K562 (cell line): ENCODE results near the gene CGGBP1. TPM values are rescaled to one million over a fixed set of nuclear protein-coding genes. Genes with fewer than 3 reads are reported as not detected.
A peak's percentile ranks its signal among the peaks of the same experiment; 100 is the strongest.

Source experiments
- ATAC-seq: fragments of 200-7000 bp; cut with Tn5 transposase; 3 replicates; pipeline ENCODE4 v1.9.1; 2020; ENCODE audit warnings: moderate library complexity
- BruUV-seq: library from RNA; stranded (reverse); fragments of 400-500 nt; replicated peaks from 2 replicates; lab custom pipeline; 2021; lab: Mats Ljungman, UMichigan
- CTCF ChIA-PET: fragments of 300-600 bp; formaldehyde crosslinking; extraction: SDS; loops from one replicate; lab custom pipeline; 2021; ENCODE audit warnings: low intra/inter-chr PET ratio; lab: Yijun Ruan, JAX
- POLR2A ChIA-PET: fragments of 300-600, 350-650 bp; sonication (Branson Sonifier 250); formaldehyde crosslinking; extraction: SDS; loops from one replicate; lab custom pipeline; 2021; ENCODE audit warnings: antibody characterized with exemption, inconsistent platforms; lab: Yijun Ruan, JAX
- DNase-seq, 4 experiments: peaks; one replicate each; pipeline versions ENCODE4 v3.0.0 to v3.0.0-alpha.2; 2011 to 2018; ENCODE audit warnings: low spot score in 3 of 4, mixed read lengths in 3 of 4; ENCODE audit errors: extremely low read depth in 1 of 4
- FAIRE-seq: peaks from 2 replicates; lab custom pipeline; 2011; peaks lifted over from hg19 to GRCh38; lab: Jason Lieb, UNC
- H2AFZ ChIP-seq: 2 replicates; pipeline ENCODE4 v1.6.0; 2011; ENCODE audit warnings: low read depth, low read length, control low read depth, inconsistent platforms
- H3K27ac ChIP-seq: fragments of 200-600 bp; 3 replicates; pipeline ENCODE4 v1.8.0; 2011; ENCODE audit warnings: low read depth, mild to moderate bottlenecking, control low read depth, inconsistent platforms, low read length, moderate library complexity, mixed read lengths; ENCODE audit errors: extremely low read depth
- H3K27me3 ChIP-seq, 2 experiments: fragments of 300-600 bp in 1 of 2; 2 replicates in 1 of 2; 3 replicates in 1 of 2; pipeline versions ENCODE4 v1.6.0 to v1.8.0; 2011; ENCODE audit warnings: inconsistent platforms in 2 of 2, low read length in 2 of 2, mild to moderate bottlenecking in 1 of 2, mixed read lengths in 1 of 2, moderate library complexity in 1 of 2; ENCODE audit not compliant: control insufficient read depth in 2 of 2, insufficient read depth in 2 of 2
- H3K36me3 ChIP-seq: fragments of 300-600 bp; 3 replicates; pipeline ENCODE4 v1.8.0; 2011; ENCODE audit warnings: mild to moderate bottlenecking, low read length, inconsistent platforms; ENCODE audit not compliant: control insufficient read depth, insufficient read depth
- H3K4me1 ChIP-seq, 2 experiments: fragments of 200-600 bp in 1 of 2; replicated peaks in 1 of 2; 2 replicates in 1 of 2; 3 replicates in 1 of 2; pipeline versions ENCODE4 v1.5.1 to v1.8.0; 2011; ENCODE audit warnings: inconsistent platforms in 2 of 2, low read length in 2 of 2, mild to moderate bottlenecking in 1 of 2, mixed read lengths in 1 of 2, moderate library complexity in 1 of 2; ENCODE audit not compliant: control insufficient read depth in 2 of 2, insufficient read depth in 2 of 2
- H3K4me2 ChIP-seq: 2 replicates; pipeline ENCODE4 v1.6.1; 2011; ENCODE audit warnings: low read length, control low read depth, inconsistent platforms, mixed read lengths; ENCODE audit not compliant: insufficient read depth
- H3K4me3 ChIP-seq: fragments of 200-600 bp; sonication (generic), shearing (Covaris generic); 2 replicates; pipeline ENCODE4 v1.5.1; 2016; ENCODE audit warnings: control low read depth, inconsistent platforms
- H3K79me2 ChIP-seq: fragments of 200-600 bp; 3 replicates; pipeline ENCODE4 v1.8.0; 2011; ENCODE audit warnings: low read length, inconsistent platforms; ENCODE audit not compliant: control insufficient read depth, insufficient read depth
- H3K9ac ChIP-seq, 2 experiments: 2 replicates each; pipeline versions ENCODE4 v1.6.0 to v1.6.1; 2011; ENCODE audit warnings: low read depth in 2 of 2, low read length in 2 of 2, control low read depth in 1 of 2, inconsistent platforms in 1 of 2, mild to moderate bottlenecking in 1 of 2, mixed read lengths in 1 of 2; ENCODE audit not compliant: insufficient read depth in 1 of 2
- H3K9me1 ChIP-seq: one replicate; pipeline ENCODE4 v1.6.0; 2011; ENCODE audit warnings: inconsistent platforms, mild to moderate bottlenecking, low read length, moderate library complexity; ENCODE audit not compliant: control insufficient read depth, insufficient read depth
- H3K9me3 ChIP-seq: replicated peaks from 2 replicates; pipeline ENCODE4 v1.5.1; 2011; ENCODE audit warnings: low read depth, low read length, inconsistent platforms; ENCODE audit not compliant: control insufficient read depth, insufficient read depth
- H4K20me1 ChIP-seq: replicated peaks from 2 replicates; pipeline ENCODE4 v1.6.1; 2011; ENCODE audit warnings: low read length, inconsistent platforms, mixed read lengths; ENCODE audit not compliant: control insufficient read depth, insufficient read depth
- CHD1 ChIP-seq: fragments of 200-600 bp; sonication (generic); IDR thresholded peaks from one replicate; pipeline ENCODE4 v1.6.1; 2012; ENCODE audit warnings: mild to moderate bottlenecking, moderate library complexity, low read length, inconsistent platforms
- CTCF ChIP-seq, 3 experiments: IDR thresholded peaks in 2 of 3; conservative IDR thresholded peaks in 1 of 3; 2 replicates each; pipeline ENCODE4 v1.5.1; 2011 to 2012; ENCODE audit warnings: low read length in 3 of 3, mild to moderate bottlenecking in 3 of 3, control low read depth in 2 of 3, improper control_type of control experiment in 1 of 3, inconsistent platforms in 1 of 3, low read depth in 1 of 3, mixed read lengths in 1 of 3, moderate library complexity in 1 of 3; ENCODE audit not compliant: insufficient read depth in 2 of 3
- EGR1 ChIP-seq: fragments of 450-650 bp; conservative IDR thresholded peaks from 2 replicates; pipeline ENCODE4 v1.6.1; 2017; ENCODE audit warnings: mild to moderate bottlenecking
- FOXP1 ChIP-seq: sonication (generic); formaldehyde crosslinking; IDR thresholded peaks from 2 replicates; pipeline ENCODE4 v1.8.0; 2022; ENCODE audit warnings: mild to moderate bottlenecking, missing genetic modification reagents
- KDM1A ChIP-seq, 2 experiments: fragments of 450-650 bp; IDR thresholded peaks; 2 replicates each; pipeline ENCODE4 v1.6.1; 2016; ENCODE audit warnings: mild to moderate bottlenecking in 2 of 2
- KLF10 ChIP-seq: fragments of 250-450 bp; sonication (Bioruptor Pico); IDR thresholded peaks from 2 replicates; pipeline ENCODE4 v1.6.1; 2021; ENCODE audit warnings: matching md5 sums
- MYNN ChIP-seq, 2 experiments: sonication (generic); formaldehyde crosslinking in 1 of 2; IDR thresholded peaks; 2 replicates each; pipeline versions ENCODE4 v1.5.0 to v1.6.1; 2016 to 2020; ENCODE audit warnings: antibody characterized with exemption in 1 of 2, missing genetic modification reagents in 1 of 2
- POLR2AphosphoS2 ChIP-seq: IDR thresholded peaks from 2 replicates; pipeline ENCODE4 v1.6.1; 2012; ENCODE audit warnings: low read length, improper control_type of control experiment
- SNIP1 ChIP-seq: fragments of 450-650 bp; IDR thresholded peaks from 2 replicates; pipeline ENCODE4 v1.7.1; 2017; ENCODE audit warnings: low read depth, mild to moderate bottlenecking
- ZFX ChIP-seq: sonication (generic); formaldehyde crosslinking; IDR thresholded peaks from 2 replicates; pipeline ENCODE4 v1.8.0; 2022; ENCODE audit warnings: mild to moderate bottlenecking, missing genetic modification reagents, moderate library complexity
- WGBS: fragments of 100-300 bp; shearing (Covaris generic); methylation state at CpG from one replicate; pipeline ENCODE4 v1.1.6; 2016; ENCODE audit warnings: low coverage, mixed read lengths; ENCODE audit not compliant: insufficient coverage; ENCODE audit errors: missing lambda C conversion rate; 5-methylcytosine and 5-hydroxymethylcytosine counted together
- in situ Hi-C: fragments of 300-500 bp; cut with MboI; formaldehyde crosslinking; loops from 4 replicates; pipeline ENCODE4 v1.15.0; 2018; ENCODE audit warnings: inconsistent platforms, mixed read lengths
- intact Hi-C: fragments of 100-400 bp; cut with micrococcal nuclease; formaldehyde crosslinking; loops from 2 replicates; pipeline ENCODE4 v1.14.2; 2022
- polyA plus RNA-seq, 8 experiments: library from polyadenylated mRNA; depleted of rRNA in 4 of 8; stranded (reverse) in 5 of 8; unstranded in 3 of 8; fragments of >200 nt; fragmentation: Nextera tagmentation in 2 of 8; fragmentation: Illumina TruSeq in 1 of 8; extraction: Ambion mirVana in 2 of 8; extraction: Trizol in 1 of 8; gene quantifications; 2 replicates each; pipeline versions ENCODE4 v1.2.1 to v1.2.3, GENCODE V29; 2011 to 2014; ENCODE audit warnings: inconsistent platforms in 1 of 8, missing spikeins in 1 of 8
- total RNA-seq, 7 experiments: library from RNA; depleted of rRNA in 6 of 7; stranded (reverse); fragments of >200 nt in 6 of 7; fragmentation: Illumina TruSeq in 2 of 7; extraction: Trizol in 2 of 7; gene quantifications; 2 replicates each; pipeline versions ENCODE4 v1.2.1 to v1.2.3, GENCODE V29; 2011 to 2021; ENCODE audit warnings: low replicate concordance in 1 of 7
- TF ChIP-seq, protein P1 (sequence below): fragments of 450-650 bp; IDR thresholded peaks from 2 replicates; pipeline ENCODE4 v1.6.1; 2018; ENCODE audit warnings: mild to moderate bottlenecking, low read depth; ENCODE audit not compliant: partially characterized antibody

CGGBP1 gene
- total and polyA plus RNA-seq, 9 of the 15 experiments (the other 6 are each of a cell fraction or from before 2014, with no cell fraction given) = 14.4 to 47.8 (median 37.8) TPM

DNA sequence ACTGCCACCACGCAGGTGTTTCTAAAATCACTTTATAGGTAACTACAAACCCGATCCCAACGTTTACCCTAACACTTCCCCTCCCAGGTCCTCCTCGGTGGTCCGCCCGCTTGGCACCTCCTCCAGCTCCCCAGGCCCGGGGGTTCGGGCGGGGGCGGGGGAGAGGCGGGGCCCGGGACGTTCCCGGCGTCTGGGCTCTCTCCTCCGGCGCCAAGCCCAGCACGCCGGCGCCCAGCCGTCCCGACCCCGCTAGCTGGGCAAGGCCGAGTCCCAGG lies 562 bp downstream of the CGGBP1 start:
- H3K9ac ChIP-seq = peak overlapping the region; percentile 80 to 93
- H2AFZ ChIP-seq = peak overlapping the region; percentile 80
- 0 out of 2 replicates have a peak, but pooled peaks cover 2% of the 10 kb centered on the region for H4K20me1 ChIP-seq
- FAIRE-seq (no peak), ATAC-seq (peak; percentile 47), DNase-seq (peak in 1 of 4 experiments; percentile 22)
- H3K27ac ChIP-seq = peak overlapping the region; percentile 93
- peak overlapping the region; percentile 75 for H3K4me2 ChIP-seq
- H3K9me3 ChIP-seq = no peaks in the 10 kb centered on the region
- in situ Hi-C loops (no loop called here), intact Hi-C loops (loop anchor here (2.0 to 5.0 kb wide), 4 partner anchors 23 to 261 kb away; partner anchors contain the start of gene C3orf38)
- CTCF ChIA-PET = no interaction called here
- H3K4me3 ChIP-seq = peak overlapping the region; percentile 96
- H3K9me1 ChIP-seq = no peaks in the 10 kb centered on the region
- TF ChIP-seq ZFX (CRISPR knock-in tag) (no peak), EGR1 (peak; percentile 43; the same call in 1 of the 2 replicates)
- H3K79me2 ChIP-seq = peaks cover 80% of the 10 kb centered on the region
- H3K36me3 ChIP-seq = peaks cover 34% of the 10 kb centered on the region
- BruUV-seq = no TSS peak
- no peaks in the 10 kb centered on the region for H3K27me3 ChIP-seq
- H3K4me1 ChIP-seq = peaks cover 0 to 11% of the 10 kb centered on the region in 2 experiments; a peak in 1 of 5 replicates
- POLR2A ChIA-PET = interaction anchor here (0.7 to 1.4 kb wide), 4 partner anchors 9 to 33 kb away, joined by 3 to 8 read pairs (median 4); no protein-coding TSS in a partner anchor
- 0% methylated on average over 2 of the region's 24 CpGs for WGBS

GRCh38 chr3:88057630-88058305 lies 1.0 kb downstream of the CGGBP1 start:
- ChIA-PET CTCF (no interaction called here), POLR2A (interaction anchor here (1.4 kb wide), 1 partner anchor 10 kb away, joined by 8 read pairs; no protein-coding TSS in a partner anchor)
- WGBS = 9% methylated on average over 16 of the region's 16 CpGs
- ATAC-seq = no peak
- TF ChIP-seq CTCF (IDR thresholded peaks at IDR 0.05 in 2 of 3, conservative IDR thresholded peaks at IDR 0.05 in 1 of 3; ENCODE audit: insufficient read depth in 2 of 3, low read depth in 1 of 3, low read length in 3 of 3) (peak in 1 of 3 experiments; percentile 15; a peak in 1 of 6 replicates), KLF10 (no peak), POLR2AphosphoS2 (no peak), MYNN (IDR thresholded peaks at IDR 0.05) (no peak), MYNN (CRISPR knock-in tag; IDR thresholded peaks at IDR 0.05) (no peak), CHD1 (peak; percentile 51), FOXP1 (no peak), SNIP1 (no peak), KDM1A (IDR thresholded peaks at IDR 0.05) (no peak)
- TF ChIP-seq, protein P1, sequence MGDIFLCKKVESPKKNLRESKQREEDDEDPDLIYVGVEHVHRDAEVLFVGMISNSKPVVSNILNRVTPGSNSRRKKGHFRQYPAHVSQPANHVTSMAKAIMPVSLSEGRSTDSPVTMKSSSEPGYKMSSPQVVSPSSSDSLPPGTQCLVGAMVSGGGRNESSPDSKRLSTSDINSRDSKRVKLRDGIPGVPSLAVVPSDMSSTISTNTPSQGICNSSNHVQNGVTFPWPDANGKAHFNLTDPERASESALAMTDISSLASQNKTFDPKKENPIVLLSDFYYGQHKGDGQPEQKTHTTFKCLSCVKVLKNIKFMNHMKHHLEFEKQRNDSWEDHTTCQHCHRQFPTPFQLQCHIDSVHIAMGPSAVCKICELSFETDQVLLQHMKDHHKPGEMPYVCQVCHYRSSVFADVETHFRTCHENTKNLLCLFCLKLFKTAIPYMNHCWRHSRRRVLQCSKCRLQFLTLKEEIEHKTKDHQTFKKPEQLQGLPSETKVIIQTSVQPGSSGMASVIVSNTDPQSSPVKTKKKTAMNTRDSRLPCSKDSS = no peak
- Histone ChIP-seq H3K9me3 (no peaks in the 10 kb centered on the region), H3K27ac (peak overlapping the region; percentile 93), H3K36me3 (peaks cover 31% of the 10 kb centered on the region), H3K4me3 (peak overlapping the region; percentile 96), H3K9ac (peak overlapping the region; percentile 80 to 93), H3K4me1 (peaks cover 0 to 11% of the 10 kb centered on the region in 2 experiments; a peak in 1 of 5 replicates), H3K27me3 (no peaks in the 10 kb centered on the region), H4K20me1 (0 out of 2 replicates have a peak, but pooled peaks cover 2% of the 10 kb centered on the region), H2AFZ (peak overlapping the region; percentile 28; the same call in 1 of the 2 replicates), H3K9me1 (no peaks in the 10 kb centered on the region), H3K4me2 (peak overlapping the region; percentile 75), H3K79me2 (peaks cover 75% of the 10 kb centered on the region)
- in situ Hi-C loops = no loop called here
- intact Hi-C loops = loop anchor here (2.0 to 5.0 kb wide), 4 partner anchors 23 to 260 kb away; partner anchors contain the start of gene C3orf38
- FAIRE-seq = no peak
- TSS peak; percentile 53 for BruUV-seq
- DNase-seq = no peak
